Measurements from ENCODE around the gene PROX2.

Gene PROX2

DNA sequence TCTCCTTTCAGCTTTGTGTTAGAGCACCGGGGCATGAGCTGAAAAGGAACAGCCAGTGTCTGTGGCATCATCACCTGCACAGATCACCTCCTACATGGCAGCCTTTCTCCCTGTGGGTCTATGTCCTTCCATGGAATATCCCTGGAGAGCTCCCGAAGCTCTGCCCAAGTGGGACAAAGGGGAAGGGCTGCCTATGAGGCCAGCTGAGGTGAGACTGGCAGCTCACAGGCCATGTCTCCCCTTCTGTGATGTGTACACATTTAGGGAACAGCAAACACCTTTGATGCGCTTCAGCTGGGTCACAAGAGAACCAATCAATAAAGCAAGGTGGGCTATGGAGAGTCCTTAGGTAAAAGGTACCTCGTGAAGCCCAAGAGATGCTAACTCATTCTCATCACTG lies 4.1 kb downstream of the PROX2 start:
- no peak for DNase-seq

DNA sequence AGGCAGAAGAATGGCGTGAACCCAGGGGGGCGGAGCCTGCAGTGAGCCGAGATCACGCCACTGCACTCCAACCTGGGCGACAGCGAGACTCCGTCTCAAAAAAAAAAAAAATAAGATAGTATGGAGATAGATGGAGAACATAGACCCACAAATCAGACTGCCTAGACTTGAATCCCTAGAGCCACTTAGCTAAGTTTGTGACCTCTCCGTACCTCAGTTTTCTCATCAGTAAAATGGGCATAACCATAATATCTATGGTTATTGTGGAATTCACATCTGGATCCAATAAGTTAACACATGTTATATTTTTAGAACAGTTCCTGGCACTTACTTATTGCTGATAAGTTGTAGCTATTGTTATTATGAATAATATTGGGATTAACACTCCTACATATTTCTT lies 7.2 kb downstream of the PROX2 start:
- no peak for DNase-seq

- no peak for DNase-seq
Measured at GRCh38 chr14:74867673-74868072, 8.3 kb downstream of the PROX2 start.

- DNase-seq, result no peak
Measured at GRCh38 chr14:74866708-74867389, 9.1 kb downstream of the PROX2 start.

- DNase-seq, result no peak
Measured at GRCh38 chr14:74865156-74865555, 10.8 kb downstream of the PROX2 start.

- DNase-seq, result peak; percentile 56
Measured at GRCh38 chr14:74864198-74864597, 11.7 kb downstream of the PROX2 start.

- DNase-seq, result no peak
Measured at GRCh38 chr14:74863274-74863673, 12.7 kb downstream of the PROX2 start.

DNA sequence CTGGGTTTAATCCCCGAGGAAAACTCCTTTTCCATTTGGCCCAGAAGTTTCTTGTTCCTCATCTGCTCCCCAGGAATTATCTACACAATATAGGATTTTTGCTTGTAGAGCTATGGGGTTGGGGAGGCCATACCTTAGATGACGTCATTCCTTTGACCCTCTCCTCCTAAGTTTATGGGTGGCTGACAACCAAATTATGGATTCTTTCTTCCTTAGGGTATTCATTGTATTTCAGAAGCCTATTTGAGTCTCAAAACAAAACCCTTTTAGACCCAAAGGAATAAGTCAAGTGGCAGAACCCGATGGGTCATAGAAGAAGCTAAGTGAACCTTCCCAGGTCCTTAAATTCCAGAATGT lies 14.2 kb downstream of the PROX2 start:
- DNase-seq, result no peak

- peak; percentile 89 for DNase-seq
Measured at GRCh38 chr14:74860899-74861733, 14.8 kb downstream of the PROX2 start.

DNA sequence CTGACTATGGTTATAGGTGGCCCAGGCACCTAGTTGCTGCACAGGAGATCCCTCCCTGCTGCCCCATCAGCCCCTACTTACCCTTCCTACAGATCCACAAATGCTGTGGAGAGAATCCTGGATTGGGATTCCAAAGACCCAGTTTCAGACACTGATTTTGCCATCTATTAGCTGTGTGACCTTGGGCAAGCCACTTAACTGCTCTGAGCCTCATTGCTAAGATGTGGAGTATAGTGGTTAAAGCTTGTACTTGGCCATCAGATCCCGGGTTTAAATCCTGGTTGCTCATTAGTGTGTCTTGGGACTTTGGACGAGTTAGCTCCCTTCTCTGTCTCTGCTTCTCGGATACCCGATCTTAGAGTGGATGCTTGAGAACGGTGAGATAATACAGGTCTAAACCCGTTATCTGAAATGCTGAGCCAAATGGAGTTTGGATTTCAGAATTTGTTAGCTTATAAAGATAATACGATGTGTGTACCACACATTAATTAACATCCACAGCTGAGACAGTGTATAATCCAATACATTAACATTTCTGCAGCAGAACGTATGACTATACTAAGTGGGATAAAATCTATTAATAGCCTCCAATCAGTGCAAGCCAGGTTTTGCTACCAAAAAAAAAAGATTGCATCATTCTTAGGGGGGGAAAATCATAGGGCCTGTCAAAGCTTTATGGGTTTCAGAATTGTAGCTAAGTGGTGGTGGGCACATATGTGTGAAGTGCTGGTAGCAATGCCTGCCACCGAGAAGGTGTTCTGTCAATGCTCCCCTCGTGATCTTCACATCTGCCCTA lies 16.0 kb downstream of the PROX2 start:
- no peak for DNase-seq

GRCh38 chr14:74858022-74858421 lies 17.9 kb downstream of the PROX2 start:
- DNase-seq, result no peak

GRCh38 chr14:74856366-74856765 lies 19.6 kb downstream of the PROX2 start:
- no peak for DNase-seq

GRCh38 chr14:74855945-74856344 lies 20.0 kb downstream of the PROX2 start:
- no peak for DNase-seq

GRCh38 chr14:74855021-74855420 lies 20.9 kb downstream of the PROX2 start:
- no peak for DNase-seq

DNA sequence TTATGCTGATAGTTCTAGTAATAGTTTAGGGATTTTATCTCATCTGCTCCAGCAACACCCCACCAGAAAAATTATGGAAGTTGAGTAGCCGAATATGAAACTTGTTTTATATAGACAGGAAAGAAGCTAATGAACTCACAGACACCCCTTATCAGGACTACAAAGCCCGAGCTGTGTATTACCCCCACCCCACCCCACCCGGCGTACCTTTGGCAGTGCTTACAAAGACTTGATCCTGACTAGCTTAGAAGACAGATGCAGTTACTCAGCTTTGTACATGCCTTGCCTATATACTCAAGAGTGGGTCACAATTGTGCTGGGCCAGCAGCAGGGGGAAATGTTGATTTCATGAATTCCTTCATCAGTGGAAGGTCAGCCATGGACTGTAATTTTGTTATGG lies 22.4 kb downstream of the PROX2 start:
- DNase-seq, result peak; percentile 47

DNA sequence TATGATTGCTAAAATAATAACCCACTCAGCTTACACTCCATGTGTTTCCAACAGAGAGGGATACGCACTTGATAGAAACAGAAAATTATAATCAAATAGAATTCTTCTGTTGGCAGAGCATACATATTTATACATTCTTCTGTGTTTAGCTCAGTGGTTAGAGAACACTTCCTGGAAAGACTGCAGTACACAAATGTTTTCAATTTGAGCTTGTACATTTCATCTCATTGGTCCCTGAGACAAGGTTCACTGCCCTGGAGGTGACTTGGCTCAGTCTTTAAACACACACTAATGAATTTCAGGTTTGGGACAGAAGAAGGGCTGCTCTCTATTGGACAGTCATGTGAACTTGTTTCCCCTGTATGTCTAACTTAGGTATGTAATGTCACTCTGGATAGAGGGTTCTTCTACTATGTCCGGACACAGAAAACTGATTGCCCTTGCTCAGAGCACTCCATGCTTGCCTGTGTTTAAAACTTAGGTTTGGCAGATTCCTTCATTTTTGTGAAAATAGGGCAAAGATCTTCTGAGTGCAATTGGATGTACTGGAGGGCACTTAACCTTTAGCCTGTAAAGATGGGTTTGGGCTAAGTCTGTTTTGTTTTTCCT lies 22.9 kb downstream of the PROX2 start:
- DNase-seq, result no peak

DNA sequence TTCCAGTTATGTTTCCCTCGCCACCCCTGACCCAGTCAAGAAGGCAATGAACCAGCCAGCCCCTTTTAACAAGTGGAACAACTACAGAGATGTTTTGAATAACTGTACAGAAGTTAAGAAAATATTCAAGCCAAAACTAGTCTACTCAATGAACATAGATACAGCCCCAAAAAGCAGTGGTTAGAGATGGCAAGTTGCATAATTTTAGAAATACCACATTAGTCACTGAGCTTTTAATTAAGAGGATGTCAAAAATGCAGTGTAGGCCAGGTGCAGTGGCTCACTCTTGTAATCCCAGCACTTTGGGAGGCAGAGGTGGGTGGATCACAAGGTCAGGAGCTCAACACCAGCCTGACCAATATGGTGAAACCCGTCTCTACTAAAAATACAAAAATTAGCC lies 27.2 kb downstream of the PROX2 start:
- no peak for DNase-seq

GRCh38 chr14:74846968-74847665 lies 28.8 kb downstream of the PROX2 start:
- DNase-seq, result peak; percentile 31

GRCh38 chr14:74846168-74846567 lies 29.8 kb downstream of the PROX2 start:
- no peak for DNase-seq

DNA sequence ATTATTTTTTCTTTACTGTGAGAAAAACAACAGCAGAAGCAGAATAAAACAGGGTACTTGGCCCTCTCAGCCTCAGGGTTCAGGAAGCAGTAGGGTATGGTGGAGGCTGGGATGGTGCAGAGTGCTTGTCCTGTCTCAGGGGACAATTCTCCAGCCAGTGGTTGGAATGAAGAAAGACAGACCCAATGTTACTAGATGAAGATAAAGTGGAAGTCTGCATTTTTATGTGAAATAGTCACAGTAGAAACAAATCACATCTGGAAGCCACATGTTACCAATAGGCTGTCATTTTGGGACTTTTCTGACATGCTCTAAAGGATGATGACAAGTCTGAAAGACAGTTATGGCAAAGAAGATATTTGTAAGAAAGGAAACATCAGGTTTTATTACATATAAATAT lies 32.3 kb downstream of the PROX2 start:
- DNase-seq, result no peak

DNA sequence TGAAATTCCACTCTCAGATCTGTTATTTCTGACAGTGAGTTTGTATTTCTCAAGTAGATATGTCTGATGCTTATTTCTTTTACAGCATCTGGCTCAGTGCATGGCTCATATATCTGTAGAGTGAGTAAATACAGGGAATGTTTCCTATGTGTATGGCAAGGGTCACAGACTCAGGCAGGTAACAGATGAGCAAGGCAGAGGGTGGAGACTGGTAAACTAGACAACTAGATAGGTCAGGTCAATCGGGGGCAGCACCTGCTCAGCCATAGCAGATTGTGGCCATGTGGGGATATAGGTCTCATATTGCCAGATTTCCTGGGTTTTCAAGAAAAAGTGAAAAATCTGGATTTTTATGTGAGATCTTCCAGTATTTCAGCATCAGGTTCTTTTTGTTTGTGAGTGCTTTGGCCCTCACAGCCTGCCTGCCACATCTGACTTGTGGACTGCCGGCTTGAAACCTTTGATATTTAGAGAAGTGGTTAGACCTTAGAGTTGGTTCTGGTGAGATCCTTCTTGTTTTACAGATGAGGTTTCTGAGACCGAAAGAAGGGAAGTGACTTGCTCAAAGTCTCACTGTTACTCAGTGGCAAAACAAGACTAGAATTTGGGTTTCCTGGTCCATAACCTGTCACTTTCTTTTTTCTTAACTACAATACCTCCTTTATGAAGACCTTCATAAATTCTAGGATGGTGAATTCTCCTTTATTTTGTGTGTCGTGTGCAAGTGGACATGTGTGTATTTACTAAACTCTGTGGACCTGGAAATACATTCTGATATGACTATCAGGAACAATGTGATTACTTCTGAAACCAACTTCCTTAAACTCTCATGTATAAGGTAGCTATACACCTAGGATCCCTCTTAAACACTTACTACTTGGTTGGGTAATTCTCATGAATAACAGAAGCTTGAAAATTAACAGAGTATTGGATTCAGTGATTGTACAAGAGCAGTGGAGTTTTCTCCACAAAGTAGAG lies 34.4 kb downstream of the PROX2 start:
- DNase-seq, result no peak

Measured in hematopoietic multipotent progenitor cell treated with erythropoietin and hydrocortisone succinate and interleukin-3 and kit ligand, for 8 days (in vitro differentiated cells).